GM21390 (cell line): ENCODE results near the gene B4GALT3.

Source experiments
- ATAC-seq: cut with Tn5 transposase; IDR thresholded peaks from one replicate; pipeline ENCODE4 v1.9.1; 2021; ENCODE audit not compliant: unreplicated experiment

The B4GALT3 gene

GRCh38 chr1:161164901-161165610 is 12.3 kb downstream of the B4GALT3 start:
- ATAC-seq: no peak

DNA sequence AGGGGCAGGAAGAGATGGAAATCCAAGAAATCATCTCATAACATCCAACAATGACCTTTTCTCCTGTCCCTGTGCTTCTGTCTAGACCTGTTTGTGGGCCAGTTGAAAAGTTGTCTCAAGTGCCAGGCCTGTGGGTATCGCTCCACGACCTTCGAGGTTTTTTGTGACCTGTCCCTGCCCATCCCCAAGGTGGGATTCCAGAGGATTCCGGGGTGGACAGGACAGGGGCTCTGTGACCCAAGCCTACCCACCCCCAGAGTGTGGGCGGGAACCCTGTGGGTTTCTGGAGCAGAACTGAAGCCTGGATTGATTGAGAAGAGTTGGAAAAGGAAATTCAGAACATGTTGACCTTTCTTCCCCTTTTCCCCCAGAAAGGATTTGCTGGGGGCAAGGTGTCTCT is 13.5 kb downstream of the B4GALT3 start:
- no peak for ATAC-seq

GRCh38 chr1:161162806-161163205 is 14.5 kb downstream of the B4GALT3 start:
- ATAC-seq: no peak

GRCh38 chr1:161162052-161162451 is 15.3 kb downstream of the B4GALT3 start:
- no peak for ATAC-seq

GRCh38 chr1:161161652-161162051 is 15.7 kb downstream of the B4GALT3 start:
- no peak for ATAC-seq

DNA sequence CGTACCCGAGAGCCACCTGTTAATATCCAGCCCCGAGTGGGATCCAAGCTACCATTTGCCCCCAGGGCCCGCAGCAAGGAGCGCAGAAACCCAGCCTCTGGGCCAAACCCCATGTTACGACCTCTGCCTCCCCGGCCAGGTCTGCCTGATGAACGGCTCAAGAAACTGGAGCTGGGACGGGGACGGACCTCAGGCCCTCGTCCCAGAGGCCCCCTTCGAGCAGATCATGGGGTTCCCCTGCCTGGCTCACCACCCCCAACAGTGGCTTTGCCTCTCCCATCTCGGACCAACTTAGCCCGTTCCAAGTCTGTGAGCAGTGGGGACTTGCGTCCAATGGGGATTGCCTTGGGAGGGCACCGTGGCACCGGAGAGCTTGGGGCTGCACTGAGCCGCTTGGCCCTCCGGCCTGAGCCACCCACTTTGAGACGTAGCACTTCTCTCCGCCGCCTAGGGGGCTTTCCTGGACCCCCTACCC is 16.6 kb downstream of the B4GALT3 start:
- no peak for ATAC-seq

DNA sequence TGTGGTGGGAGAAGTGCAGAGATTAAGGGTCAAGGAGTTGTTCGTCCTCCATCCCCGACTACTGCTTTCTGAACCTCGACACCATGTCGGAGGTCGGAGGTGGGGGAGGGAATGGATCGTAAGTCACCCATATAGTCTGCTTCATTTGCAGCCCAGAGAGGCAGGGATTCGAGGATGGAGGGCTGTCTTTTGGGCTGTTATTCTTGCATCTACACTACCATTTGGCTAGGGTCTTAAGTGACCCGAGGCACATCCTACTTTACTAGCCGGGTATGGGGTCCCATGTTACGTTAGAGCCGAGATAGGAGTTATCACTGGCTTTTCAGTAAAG is 17.4 kb downstream of the B4GALT3 start:
- ATAC-seq: no peak

- peak; percentile 72 for ATAC-seq
Measured at GRCh38 chr1:161159087-161159912, 18.0 kb downstream of the B4GALT3 start, which contains the start of gene USP21. Gene USP21, plus strand, starts transcription at chr1:161159500. Its CDS starts 1,141 bp downstream, at chr1:161160641.

DNA sequence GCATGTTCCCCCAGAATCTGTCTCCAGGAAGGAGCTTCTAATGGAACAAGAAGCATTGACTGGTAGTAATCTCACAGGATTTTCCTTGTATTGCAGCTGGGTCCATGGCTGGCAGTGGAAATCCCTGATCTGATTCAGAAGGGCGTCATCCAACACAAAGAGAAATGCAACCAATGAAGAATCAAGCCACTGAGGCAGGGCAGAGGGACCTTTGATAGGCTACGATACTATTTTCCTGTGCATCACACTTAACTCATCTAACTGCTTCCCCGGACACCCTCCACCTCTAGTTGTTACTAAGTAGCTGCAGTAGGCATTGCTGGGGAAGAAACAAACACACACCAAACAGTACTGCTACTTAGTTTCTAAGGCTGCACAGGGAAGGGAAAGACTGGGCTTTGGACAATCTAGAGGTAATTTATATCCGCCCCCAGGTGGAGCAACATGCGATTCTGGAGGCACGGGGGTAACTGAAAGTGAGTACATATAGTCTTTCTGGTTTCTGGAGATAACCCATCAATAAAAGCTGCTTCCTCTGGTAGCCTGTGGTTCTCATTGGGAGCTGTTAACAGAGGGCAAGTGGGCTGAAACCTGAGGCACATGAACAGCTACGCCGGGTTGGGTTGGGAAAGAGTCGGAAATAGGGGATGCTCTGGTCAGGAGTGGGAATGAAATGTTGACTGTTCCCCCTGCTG is 18.8 kb downstream of the B4GALT3 start:
- ATAC-seq: no peak

DNA sequence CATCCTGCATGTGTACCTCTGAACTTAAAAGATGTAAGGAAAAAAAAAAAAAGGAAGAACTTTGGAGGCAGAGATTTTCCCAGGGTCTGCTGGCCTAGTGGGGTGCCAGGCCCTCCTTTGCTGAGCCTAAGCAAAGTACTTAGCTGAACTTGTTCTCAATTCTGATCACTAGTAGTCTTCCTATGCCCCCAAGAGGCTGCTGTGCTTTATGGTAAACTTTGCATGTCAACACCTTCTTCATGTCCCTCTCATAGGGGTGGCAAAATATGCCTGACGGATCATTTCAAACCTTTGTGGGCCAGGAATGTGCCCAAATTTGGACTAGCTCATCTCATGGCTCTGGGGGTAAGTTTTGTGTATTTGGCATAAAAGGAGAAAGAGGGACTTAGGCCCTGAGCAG is 19.4 kb downstream of the B4GALT3 start:
- no peak for ATAC-seq

- peak; percentile 89 for ATAC-seq
Measured at GRCh38 chr1:161153682-161154337, 23.5 kb downstream of the B4GALT3 start, which contains the start of gene UFC1. Gene UFC1, plus strand, starts transcription at chr1:161153978. Its CDS starts 20 bp downstream, at chr1:161153998.

DNA sequence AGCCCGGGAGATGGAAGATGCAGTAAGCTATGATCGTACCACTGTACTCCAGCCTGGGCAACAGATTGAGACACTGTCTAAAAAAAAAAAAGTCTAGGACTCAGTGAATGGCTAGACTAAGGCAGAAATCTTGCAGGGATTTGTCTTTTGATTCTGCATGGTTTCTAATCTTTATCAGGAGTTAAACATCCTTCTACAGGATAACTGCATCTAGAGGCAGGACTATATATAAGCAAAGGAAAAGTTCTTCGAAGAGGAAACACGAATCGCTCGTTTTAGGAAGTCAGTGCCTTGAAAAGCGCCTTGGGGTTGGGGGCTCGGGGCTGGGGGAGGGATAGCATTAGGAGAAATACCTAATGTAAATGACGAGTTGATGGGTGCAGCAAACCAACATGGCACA is 24.1 kb downstream of the B4GALT3 start:
- no peak for ATAC-seq

DNA sequence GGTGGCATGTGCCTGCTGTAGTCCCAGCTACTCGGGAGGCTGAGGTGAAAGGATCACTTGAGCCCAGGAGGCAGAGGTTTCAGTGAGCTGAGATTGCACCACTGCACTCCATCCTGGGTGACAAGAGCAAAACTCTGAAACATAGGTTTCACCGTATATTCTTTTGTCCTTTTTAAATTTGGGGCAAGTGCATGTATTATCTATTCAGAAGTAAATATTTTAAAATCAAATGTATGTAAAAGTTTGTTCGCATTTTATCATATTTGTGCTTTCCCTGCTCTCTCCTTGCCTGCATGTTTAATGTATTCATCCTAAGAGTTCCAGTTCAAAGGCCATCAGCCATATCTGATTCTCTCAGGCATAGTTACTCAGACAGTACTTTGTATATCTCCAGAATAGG is 31.5 kb downstream of the B4GALT3 start:
- ATAC-seq: no peak

- ATAC-seq: no peak
Measured at GRCh38 chr1:161140755-161141400, 36.4 kb downstream of the B4GALT3 start.

DNA sequence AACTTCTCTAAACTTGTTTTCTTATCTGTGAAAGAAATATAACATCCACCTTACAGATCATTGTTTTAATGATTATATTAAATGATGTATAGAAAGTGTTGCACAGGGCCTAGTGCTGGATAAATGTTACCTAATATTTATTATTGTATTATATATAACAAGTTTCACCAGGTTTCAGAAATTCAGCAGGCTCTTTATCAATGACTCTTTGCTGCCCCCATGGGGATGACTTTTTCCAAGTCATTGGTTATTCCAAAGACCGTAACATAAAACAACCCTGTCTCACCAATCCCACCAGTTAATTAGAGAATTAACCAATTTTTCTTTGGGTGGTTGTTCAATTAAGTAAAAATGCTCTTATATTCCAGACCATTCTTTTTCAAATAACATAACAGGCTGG is 37.5 kb downstream of the B4GALT3 start:
- ATAC-seq: no peak

DNA sequence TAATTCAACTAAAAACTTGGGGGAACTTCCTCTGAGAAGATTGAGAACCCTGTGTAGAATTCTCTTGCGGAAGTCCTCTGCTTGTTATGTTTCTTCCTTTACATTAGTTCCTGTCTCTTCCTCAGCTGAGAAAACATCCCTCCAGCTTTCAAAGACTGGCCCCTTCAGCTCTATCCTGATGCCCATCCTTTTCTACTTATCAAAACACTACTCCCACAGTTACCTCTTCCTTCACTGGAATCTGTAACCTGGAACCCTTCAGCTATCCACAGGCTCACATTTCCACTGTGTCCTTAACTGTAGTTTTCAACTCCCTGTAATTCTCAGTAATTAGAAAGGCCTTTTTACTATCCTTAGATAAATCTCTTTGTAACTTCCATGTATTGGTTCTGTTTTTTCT is 38.9 kb downstream of the B4GALT3 start:
- ATAC-seq: no peak

DNA sequence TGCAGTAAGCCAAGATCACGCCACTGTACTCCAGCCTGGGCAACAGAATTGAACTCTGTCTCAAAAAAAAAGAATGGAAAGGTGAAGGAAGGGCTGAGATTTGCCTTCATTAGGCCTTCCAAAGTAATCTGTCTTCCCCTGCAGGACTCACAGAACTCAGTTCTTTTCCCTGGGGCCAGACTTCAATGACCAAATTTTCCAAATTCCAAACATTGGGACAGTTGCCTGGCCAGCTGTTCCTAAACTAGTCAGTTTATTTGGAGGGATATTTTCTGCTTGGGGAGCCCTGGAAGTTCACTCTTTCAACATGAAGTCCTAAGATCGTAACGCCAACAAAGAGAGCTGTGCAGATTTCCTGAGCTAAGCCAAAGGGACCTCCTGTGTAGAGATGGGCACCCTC is 39.4 kb downstream of the B4GALT3 start:
- ATAC-seq: no peak

GRCh38 chr1:161133220-161133740 is 44.0 kb downstream of the B4GALT3 start:
- no peak for ATAC-seq

- ATAC-seq: peak; percentile 96
Measured at GRCh38 chr1:161132410-161133219, 44.7 kb downstream of the B4GALT3 start, which contains the start of gene DEDD. Gene DEDD, minus strand, starts transcription at chr1:161132667. Its CDS starts 8,205 bp downstream, at chr1:161124462.
